A549 (cell line): Measurements from ENCODE around the gene GALNT3.

Source experiments
- BHLHE40 ChIP-seq: IDR thresholded peaks from 2 replicates; pipeline ENCODE4 v1.6.1; 2012; ENCODE audit warnings: low read depth, low read length, inconsistent platforms
- CEBPB ChIP-seq, 2 experiments: fragments of >200 bp in 1 of 2; sonication (Bioruptor Twin) in 1 of 2; formaldehyde crosslinking in 1 of 2; IDR thresholded peaks; 2 replicates each; pipeline ENCODE4 v1.6.1; 2012 to 2016
- CTCF ChIP-seq: fragments of >200 bp; sonication (Bioruptor Twin); formaldehyde crosslinking; IDR thresholded peaks from 3 replicates; pipeline ENCODE4 v1.5.1; 2016
- EHMT2 ChIP-seq: fragments of 200-600 bp; sonication (generic); IDR thresholded peaks from 2 replicates; pipeline ENCODE4 v1.6.1; 2016; ENCODE audit warnings: antibody characterized with exemption, low read depth, mild to moderate bottlenecking, moderate library complexity
- ELK1 ChIP-seq: fragments of 150-350 bp; IDR thresholded peaks from 2 replicates; pipeline ENCODE4 v1.6.1; 2014; ENCODE audit warnings: low read depth, mild to moderate bottlenecking, low read length
- EP300 ChIP-seq, 2 experiments: fragments of >200 bp; sonication (Bioruptor Twin); formaldehyde crosslinking; IDR thresholded peaks; 2 replicates in 1 of 2; 3 replicates in 1 of 2; pipeline ENCODE4 v1.6.1; 2016 to 2017
- HOXB13 ChIP-seq: fragments of 250-450 bp; sonication (Bioruptor Pico); IDR thresholded peaks from 2 replicates; pipeline ENCODE4 v1.5.0; 2020; ENCODE audit warnings: low read depth, mild to moderate bottlenecking, moderate library complexity
- KDM1A ChIP-seq: fragments of 200-600 bp; sonication (generic); IDR thresholded peaks from 2 replicates; pipeline ENCODE4 v1.6.1; 2016; ENCODE audit warnings: low read depth, mild to moderate bottlenecking
- MYC ChIP-seq: IDR thresholded peaks from 2 replicates; pipeline ENCODE4 v1.6.1; 2012; ENCODE audit warnings: mild to moderate bottlenecking, inconsistent platforms, low read length, improper control_type of control experiment, borderline replicate concordance
- NPAS2 ChIP-seq: fragments of 250-450 bp; sonication (Bioruptor Pico); IDR thresholded peaks from 2 replicates; pipeline ENCODE4 v1.8.0; 2022; ENCODE audit warnings: mild to moderate bottlenecking, moderate library complexity, borderline replicate concordance
- POLR2A ChIP-seq: IDR thresholded peaks from 2 replicates; pipeline ENCODE4 v1.6.1; 2012; ENCODE audit warnings: mild to moderate bottlenecking, low read length
- RAD21 ChIP-seq, 2 experiments: fragments of >200 bp in 1 of 2; sonication (Bioruptor Twin) in 1 of 2; formaldehyde crosslinking in 1 of 2; IDR thresholded peaks in 1 of 2; conservative IDR thresholded peaks in 1 of 2; 2 replicates in 1 of 2; 3 replicates in 1 of 2; pipeline ENCODE4 v1.6.1; 2012 to 2018; ENCODE audit warnings: inconsistent platforms in 1 of 2
- REST ChIP-seq: fragments of 200-600 bp; sonication (generic); IDR thresholded peaks from 2 replicates; pipeline ENCODE4 v1.6.1; 2016; ENCODE audit warnings: antibody characterized with exemption, mild to moderate bottlenecking, moderate library complexity

GRCh38 chr2:165787334-165787733 is 6.7 kb downstream of the GALNT3 start:
- TF ChIP-seq POLR2A (no peak), RAD21 (conservative IDR thresholded peaks at IDR 0.05 in 1 of 2, IDR thresholded peaks at IDR 0.05 in 1 of 2) (no peak), EP300 (IDR thresholded peaks at IDR 0.05) (no peak), MYC (no peak), NPAS2 (no peak), CTCF (no peak), REST (no peak), KDM1A (no peak), ELK1 (no peak), HOXB13 (CRISPR knock-in tag) (no peak), BHLHE40 (no peak), CEBPB (IDR thresholded peaks at IDR 0.05) (no peak), EHMT2 (no peak)
